HK-2 (cell line): Measurements from ENCODE around the gene TADA2B.
"Not testable (repeated sequence)": the region's sequence is repeated elsewhere in the genome, so short reads cannot be mapped to it uniquely, and the experiment has no call there.

Source experiments
- DNase-seq: peaks from one replicate; pipeline ENCODE4 v3.0.0-alpha.2; 2018; ENCODE audit not compliant: unreplicated experiment

Gene TADA2B

DNA sequence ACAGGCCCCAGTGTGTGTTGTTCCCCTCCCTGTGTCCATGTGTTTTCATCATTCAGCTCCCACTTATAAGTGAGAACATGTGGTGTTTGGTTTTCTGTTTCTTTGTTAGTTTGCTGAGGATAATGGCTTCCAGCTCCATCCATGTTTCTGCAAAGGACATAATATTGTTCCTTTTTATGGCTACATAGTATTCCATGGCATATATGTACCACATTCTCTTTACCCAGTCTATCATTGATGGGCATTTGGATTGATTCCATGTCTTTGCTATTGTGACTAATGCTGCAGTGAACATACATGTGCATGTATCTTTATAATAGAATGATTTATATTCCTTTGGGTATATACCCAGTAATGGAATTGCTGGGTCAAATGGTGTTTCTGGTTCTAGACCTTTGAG is 36.3 kb downstream of the TADA2B start:
- DNase-seq, result not testable (repeated sequence)

DNA sequence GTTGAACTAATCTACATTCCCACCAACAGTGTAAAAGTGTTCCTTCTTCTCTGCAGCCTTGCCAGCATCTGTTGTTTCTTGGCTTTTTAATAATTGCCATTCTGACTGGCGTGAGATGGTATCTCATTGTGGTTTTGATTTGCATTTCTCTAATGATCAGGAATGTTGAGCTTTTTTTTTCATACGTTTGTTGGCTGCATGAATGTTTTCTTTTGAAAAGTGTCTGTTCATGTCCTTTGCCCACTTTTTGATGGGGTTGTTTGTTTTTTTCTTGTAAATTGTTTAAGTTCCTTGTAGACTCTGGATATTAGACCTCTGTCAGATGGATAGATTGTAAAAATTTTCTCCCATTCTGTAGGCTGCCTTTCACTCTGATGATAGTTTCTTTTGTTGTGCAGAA is 36.7 kb downstream of the TADA2B start:
- not testable (repeated sequence) for DNase-seq

DNA sequence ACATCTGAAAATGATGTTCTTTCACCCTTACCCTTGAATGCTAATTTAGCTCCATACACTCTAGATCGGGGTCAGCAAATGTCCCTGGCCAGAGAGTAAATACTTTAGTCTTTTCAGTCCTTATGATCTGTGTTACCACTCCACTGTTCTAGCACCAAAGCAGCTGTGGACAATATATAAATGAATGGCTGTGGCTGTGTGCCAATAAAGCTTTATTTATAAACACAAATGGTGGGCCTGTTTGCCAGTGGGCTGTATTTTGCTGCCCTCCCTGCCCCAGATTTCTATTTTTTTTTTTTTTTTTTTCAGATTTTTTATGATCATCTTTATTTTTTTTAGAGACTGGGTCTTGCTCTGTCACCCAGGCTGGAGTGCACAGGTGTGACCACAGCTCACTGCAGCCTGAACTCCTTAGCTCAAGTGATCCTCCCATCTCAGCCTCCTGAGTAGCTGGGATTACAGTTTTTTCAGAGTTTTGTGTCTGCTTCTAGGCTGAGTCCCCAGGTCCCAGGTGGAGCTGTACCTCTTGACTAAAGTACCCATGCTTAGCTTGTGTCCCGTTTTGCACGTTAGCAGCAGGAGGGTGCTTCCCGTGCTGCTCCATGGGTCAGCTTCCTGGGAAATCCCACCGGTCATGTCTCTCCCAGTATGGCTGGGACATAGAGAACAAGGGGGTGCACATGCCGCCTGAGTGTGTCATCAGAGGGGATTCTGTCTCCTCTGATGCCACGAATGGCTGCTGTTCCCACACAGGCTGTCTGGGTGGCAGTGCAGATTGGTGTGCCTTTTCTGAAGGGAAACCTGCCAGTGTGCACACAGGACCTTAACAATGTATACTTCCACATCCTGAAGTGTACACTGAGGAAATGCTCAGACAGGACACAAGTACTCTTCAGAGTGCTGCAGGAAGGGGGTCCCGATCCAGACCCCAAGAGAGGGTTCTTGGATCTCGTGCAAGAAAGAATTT is 40.7 kb downstream of the TADA2B start:
- no peak for DNase-seq

DNA sequence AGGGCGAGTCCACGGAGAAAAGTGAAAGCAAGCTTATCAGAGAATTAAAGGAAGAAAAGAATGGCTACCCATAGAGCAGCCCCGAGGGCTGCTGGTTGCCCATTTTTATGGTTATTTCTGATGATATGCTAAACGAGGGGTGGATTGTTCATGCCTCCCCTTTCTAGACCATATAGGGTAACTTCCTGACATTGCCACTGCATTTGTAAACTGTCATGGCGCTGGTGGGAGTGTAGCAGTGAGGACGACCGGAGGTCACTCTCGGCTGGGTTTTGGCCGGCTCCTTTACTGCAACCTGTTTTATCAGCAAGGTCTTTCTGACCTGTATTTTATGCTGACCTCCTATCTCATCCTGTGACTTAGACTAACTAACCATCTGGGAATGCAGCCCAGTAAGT is 41.4 kb downstream of the TADA2B start:
- DNase-seq, result not testable (repeated sequence)

DNA sequence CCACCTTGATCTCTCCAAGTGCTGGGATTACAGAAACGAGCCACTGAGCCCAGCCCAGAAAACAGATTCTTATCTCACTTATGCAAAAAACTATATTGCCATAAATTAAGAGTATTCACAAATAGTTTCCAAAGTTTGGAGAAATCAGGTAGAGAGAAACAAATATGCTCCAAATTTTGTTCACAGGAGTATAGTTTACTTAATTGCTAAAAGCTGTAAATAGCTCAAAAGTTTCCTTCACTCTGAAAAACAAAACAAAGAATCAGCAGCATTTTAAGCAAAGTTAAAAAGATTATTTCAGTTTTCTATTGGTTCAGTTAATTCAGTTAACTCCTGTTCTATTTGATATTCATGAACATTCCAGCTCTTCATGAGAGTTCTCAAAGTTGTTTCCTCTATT is 43.2 kb downstream of the TADA2B start:
- no peak for DNase-seq

DNA sequence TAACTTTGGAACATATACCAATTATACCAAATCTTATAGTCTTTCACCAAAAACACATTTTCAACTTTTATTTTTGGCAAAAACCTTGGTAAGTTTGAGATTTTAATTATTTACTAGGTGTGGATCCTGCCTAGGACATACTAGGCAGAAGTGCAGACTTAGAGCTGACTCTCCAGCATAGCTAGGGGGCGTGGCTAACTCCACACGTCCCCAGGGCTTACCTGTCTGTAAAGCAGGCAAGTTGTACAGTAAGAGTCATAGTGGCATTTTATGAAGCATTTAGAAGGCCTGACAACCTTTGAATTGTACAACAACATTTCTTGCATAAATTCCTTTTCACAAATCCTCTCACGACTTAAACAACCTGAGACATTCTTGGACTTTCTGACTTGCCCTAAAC is 43.9 kb downstream of the TADA2B start:
- no peak for DNase-seq

DNA sequence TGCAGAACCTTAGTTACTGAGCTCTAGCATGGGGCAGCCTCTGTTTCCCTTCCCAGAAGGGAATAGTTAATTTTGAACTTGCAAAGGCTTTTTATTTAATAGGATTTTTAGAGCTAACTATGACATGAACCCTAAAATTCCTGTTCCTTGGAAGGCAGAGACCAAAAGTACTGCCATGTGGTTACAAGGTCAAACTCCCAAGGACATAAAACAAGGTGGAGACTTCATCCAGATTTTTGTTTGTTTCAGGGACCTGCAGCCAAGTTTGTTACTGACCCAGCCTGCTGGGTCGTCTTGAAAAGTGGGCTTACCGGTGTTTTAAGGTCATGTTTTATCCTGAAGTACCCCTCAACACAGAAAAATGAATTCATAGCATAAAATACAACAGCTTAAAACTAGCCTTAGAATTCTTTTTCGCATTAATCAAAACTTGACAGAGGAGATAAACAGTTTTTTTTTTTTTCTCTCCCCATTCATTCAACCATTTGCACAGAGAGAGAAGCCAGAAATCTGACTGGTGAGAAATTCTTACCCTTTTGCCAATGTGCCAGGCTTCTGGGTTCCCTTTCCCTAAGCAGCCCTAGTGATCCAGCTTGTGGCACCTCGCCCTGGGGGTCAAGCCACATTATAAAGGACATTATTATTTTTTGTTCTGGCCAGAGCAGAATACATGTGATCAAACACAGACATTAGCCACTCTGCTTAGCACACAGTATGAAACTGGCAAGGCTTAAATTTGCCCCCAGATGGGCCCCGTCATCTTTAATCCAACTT is 46.2 kb downstream of the TADA2B start:
- DNase-seq, result no peak

DNA sequence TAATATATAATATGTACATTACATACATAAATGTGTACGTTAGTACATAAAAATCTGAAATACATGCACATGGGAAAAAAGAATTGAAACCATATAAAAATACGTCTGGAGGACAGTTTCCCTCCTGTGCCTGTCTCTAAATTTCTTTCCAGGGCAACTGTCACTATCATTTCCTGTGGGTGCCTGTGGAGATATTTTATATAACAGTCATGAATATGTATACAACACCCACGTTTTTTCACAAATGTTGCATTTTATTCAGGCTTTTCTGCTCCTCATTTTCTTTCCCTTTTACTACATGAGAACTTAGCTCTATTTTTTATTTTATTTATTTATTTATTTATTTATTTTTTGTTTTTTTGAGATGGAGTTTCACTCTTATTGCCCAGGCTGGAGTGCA is 48.9 kb downstream of the TADA2B start:
- DNase-seq, result no peak

DNA sequence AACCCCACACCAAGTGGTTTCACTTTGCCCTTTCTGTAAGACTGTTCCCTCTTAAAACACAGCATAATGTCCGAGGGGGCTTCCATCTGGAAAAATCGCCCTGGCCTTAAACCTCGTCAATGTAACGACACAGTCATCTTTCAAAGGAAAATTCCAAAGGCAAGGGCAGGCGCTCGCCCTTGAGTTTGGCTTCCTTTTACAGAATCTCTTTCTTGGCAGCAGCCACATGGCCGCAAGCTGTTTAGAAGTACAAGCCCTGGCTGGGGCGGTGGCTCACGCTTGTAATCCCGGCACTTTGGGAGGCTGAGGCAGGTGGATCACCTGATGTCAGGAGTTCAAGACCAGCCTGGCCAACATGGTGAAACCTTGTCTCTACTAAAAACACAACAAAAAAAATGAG is 51.7 kb downstream of the TADA2B start:
- DNase-seq, result no peak

DNA sequence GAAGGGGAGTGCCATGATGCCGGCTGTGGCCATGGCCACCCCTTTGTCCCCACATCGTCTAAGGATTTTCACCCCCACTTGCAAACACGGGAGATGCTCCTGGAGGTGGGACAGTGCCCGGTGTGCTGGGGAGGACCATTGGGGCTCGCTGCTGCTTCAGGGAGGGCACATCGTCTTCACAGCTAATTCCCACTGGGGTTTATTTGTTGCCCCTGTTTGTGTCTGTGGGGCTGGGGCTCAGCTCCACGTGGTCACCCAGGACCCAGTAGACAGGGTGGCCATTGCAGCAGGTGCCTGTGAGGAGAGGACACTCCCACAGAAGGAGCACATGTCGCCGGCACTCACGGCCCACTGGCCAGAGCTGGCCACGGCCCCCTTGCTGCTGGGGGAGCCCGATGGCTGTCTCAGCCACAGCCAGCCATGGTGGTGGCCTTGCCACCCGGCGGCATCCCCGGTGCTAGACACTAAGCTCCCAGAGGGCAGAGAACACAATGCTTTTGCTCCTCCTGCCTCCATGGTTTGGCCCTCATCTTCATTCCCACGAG is 52.5 kb downstream of the TADA2B start:
- DNase-seq, result no peak

DNA sequence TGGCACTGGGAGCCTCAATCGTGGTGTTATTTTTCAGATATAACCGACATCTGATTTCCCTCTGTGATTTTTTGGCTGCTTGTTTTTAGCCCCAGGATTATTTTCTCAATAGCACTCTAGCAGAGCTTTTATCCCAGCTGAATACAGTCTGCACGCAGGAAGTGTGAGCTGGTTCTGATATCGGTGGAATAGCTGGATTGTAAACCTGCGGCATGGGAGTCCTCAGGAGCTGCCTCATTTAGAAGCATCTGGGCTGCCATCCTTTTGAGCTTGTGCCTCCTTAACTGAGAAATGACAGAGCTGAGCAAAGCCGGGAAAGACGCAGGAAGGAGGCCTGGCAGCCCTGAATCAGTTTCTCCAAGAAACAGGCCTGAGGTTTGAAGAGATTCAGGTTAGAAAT is 53.1 kb downstream of the TADA2B start:
- DNase-seq, result no peak

DNA sequence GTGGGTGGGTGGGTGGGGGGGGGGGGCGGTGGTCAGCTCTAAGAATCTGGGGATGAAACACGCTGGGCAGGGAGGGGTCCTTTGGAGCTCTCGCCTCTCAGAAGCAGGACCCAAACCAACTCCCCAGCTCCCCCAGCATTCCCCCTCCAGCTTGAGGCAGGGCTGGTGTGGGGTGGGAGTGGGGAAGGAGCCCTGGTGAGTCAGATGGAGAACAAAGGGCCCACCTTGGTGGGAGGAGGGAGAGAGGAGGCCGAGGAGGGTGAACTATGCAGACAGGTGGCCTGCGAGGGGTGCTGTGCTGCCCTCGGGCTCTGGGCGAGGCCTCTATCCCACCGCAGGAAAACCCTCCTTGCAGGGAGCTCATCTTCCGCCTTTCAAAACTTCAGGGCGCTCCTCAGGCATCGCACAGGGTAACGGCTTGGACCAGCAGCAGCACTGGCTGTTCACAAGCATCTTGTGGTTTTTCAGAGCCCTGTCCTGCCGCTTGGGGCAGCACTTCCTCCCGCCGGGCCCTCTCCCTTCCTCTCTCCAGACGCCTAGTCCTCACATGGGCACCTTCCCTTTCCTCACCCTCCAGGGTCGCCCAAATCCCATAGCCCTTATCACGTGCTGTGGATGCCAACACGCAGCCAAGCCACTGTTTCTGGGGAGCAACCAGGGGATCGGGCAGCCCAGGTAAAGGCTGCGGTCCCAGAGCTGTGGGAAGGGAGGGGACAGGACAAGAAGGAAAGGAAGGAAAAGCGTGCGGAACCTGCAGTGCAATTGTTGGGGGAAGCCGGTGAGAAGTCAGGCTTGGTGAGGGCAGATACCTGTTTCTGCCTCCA is 58.7 kb downstream of the TADA2B start:
- DNase-seq, result peak; percentile 59

DNA sequence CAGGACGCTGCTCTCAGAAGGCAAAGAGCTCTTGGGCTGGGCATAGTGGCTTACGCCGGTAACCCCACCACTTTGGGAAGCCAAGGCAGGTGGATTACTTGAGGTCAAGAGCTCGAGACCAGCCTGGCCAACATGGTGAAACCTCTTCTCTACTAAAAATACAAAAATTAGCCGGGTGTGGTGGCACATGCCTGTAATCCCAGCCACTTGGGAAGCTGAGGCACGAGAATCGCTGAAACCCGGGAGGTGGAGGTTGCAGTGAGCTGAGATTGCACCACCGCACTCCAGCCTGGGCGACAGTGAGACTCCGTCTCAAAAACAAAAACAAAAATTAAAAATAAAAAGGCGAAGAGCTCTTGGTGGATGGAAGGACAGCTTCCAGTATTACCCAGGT is 59.3 kb downstream of the TADA2B start:
- not testable (repeated sequence) for DNase-seq

DNA sequence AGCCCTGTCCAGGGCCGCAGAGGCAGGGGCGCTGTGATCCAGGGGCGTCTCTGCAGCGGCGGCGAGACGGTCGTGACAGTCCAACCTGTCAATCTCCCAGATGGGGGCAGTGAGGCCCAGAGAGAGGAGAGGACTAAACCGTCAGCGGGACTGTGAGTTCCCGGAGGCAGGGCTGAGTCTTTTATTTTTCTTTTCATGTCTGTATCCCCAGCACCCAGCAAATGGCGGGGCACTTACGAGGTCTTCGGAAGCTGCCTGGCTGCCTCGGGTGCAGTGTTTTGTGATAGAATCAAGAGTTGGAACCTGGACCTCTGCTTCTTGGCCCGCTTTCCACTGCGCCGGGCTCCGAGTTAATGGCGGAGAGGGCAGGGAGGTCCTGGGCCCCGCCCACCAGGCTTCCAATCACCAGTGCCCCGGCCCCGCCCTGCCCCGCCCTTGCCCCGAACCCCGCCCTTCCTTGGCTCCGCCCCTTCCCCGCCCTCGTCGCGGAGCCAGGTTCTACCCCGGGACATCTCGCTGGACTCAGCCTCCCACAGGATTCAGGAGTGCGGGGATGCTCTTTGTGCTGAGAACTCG is 59.9 kb downstream of the TADA2B start:
- DNase-seq, result peak; percentile 86

DNA sequence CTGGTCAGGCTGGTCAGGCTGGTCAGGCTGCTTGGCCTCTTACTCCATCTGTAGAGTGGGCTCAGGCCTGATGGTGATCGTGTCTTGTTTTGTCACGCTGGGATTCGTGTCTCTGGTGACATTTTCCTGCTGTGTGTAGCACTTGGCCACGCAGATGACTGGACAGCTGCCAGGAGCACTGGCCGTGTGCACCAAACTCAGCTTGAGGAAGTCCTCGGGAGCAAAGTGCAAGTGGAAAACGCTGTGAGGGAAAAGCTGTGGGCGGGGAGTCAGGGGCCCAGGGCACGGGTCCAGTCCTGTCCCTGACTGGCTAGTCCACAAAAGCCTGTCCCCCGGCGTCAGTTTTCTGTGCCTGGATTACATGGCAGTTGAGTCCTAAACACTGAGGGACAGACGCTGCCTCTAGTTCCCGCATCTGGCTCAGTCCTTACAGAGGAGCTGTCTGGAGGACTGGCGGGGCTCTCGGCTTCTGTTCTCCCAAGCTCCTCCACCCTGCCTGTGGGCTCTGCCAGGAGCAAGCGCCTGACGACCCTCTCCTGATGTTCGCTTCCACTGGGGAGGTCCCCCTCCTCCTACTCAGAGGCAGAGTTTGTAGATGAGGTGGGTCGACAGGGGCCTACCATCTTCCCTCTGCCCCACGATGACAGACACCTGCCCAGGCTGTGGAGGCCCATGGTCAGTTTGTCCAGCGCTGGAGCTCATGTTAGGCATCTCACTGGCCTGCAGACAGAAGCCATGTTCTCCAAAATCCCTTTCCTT is 60.6 kb downstream of the TADA2B start:
- no peak for DNase-seq

DNA sequence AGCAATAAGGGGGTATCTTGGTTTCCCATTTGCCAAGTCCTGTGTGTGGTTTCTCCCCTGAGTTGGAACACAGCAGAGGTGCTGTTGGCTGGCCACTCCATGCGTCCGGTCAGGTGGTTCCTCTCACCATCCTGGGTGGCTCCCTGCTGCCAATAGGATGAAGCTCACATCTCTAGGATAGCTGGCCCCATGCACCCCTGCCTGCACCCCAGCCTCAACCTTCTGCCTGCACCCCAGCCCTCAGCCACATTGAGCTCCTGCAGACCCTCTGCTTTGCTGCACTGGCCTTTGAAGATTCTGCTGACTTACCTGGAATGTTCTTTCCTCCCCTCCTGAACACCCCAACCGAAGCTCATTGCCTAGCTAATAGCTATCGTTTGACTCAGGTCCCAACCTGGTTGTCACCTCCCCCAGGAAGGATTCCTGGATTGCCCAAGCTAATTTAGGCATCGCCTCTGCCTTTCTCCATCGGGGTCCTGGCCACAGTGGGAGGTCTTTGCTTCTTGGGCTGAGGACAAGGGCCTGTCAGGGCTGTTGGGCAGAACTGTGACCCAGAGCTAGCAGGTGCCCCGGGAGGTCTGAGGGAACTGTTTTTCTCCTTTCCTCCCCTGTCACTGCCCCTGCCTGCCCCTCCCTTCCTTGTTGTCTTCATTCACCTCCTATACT is 61.3 kb downstream of the TADA2B start:
- no peak for DNase-seq

DNA sequence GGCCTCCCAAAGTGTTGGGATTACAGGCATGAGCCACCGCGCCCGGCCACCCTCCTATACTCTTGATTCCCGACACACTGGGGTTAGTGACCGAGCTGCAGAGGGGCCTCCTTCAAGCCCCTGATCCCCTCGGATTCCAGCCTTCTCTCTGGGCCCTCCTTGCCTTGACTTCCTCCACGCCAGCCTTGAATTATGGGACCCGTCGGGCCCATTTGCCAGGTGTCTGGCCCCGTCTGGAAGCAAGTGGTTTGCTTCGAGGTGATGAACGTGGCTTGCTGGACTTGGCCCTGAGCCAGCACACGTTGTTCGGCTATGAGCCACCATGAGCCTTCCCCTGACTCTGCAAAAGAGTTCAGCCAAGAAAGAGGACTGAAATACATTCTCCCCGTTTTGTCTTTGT is 62.1 kb downstream of the TADA2B start:
- DNase-seq, result no peak

DNA sequence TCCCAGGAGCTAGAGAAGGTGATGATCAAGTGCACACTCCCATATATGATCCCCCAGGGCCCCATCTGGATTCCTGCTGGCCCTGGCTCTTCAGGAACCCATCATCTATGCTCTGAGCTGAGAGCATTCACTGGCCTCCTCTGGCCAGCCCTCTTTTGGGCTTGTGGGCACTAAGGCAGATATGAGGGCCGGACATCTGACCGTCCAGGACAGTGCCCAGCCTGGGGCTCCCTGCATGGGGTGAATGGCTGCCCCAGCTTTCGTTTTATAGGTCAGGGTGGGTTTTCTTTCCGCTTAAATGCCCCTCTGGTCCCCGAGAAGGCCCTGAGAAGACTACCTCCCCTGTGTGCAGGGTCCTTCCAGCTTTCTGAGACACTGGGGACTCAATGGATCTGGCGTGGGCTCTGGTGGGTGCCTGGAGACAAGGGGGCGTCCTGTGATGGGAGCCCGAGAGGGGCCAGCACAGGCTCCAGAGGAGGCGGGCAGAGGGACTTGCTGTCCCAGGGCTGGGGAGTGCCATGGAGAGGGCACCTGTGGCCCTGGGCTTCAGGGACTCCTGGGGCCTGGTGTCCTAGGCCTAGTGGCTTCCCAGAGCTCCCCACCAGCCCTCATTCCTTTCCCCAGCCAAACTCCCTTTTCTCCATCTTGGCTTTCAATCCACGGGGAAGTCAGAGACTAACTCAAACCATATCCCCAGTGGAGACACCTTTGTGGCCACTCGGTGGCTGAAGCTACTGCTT is 64.2 kb downstream of the TADA2B start:
- DNase-seq, result no peak
